PC-9 (cell line): ENCODE data around the gene KIF15. TPM values are rescaled to one million over a fixed set of nuclear protein-coding genes. Genes with fewer than 3 reads are reported as not detected.

Experiments used
- BruUV-seq: library from RNA; stranded (reverse); fragments of 400-500 nt; replicated peaks from 2 replicates; lab custom pipeline; 2021; lab: Mats Ljungman, UMichigan
- CTCF ChIA-PET: fragments of 300-600 bp; sonication (Branson Sonifier 250); formaldehyde crosslinking; loops from one replicate; lab custom pipeline; 2022; ENCODE audit warnings: antibody characterized with exemption; lab: Charles Lee
- POLR2A ChIA-PET: fragments of 300-600 bp; sonication (Branson Sonifier 250); formaldehyde crosslinking; loops from one replicate; lab custom pipeline; 2022; ENCODE audit warnings: antibody characterized with exemption; ENCODE audit not compliant: unreplicated experiment; lab: Charles Lee
- DNase-seq, 2 experiments: peaks; one replicate each; pipeline versions ENCODE4 v3.0.0 to v3.0.0-alpha.2; 2015 to 2022; ENCODE audit warnings: mixed read lengths in 1 of 2
- H2AFZ ChIP-seq: fragments of 200-600 bp; sonication (generic); 2 replicates; pipeline ENCODE4 v1.8.1; 2017; ENCODE audit warnings: antibody characterized with exemption
- H3F3A ChIP-seq: fragments of 200-600 bp; sonication (generic); 2 replicates; pipeline ENCODE4 v1.8.1; 2017; ENCODE audit warnings: antibody characterized with exemption, mild to moderate bottlenecking, low read depth; ENCODE audit not compliant: insufficient read depth
- H3K27ac ChIP-seq: fragments of 200-600 bp; sonication (generic); 2 replicates; pipeline ENCODE4 v1.6.1; 2016; ENCODE audit warnings: mixed run types
- H3K27me3 ChIP-seq: fragments of 200-600 bp; sonication (generic); 2 replicates; pipeline ENCODE4 v1.6.1; 2016; ENCODE audit warnings: low read depth, mixed run types; ENCODE audit not compliant: insufficient read depth
- H3K36me3 ChIP-seq: fragments of 200-600 bp; sonication (generic); 2 replicates; pipeline ENCODE4 v1.6.1; 2016; ENCODE audit warnings: low read depth, mixed run types
- H3K4me1 ChIP-seq: fragments of 200-600 bp; sonication (generic); replicated peaks from 2 replicates; pipeline ENCODE4 v1.6.1; 2016; ENCODE audit warnings: mixed run types; ENCODE audit not compliant: insufficient read depth
- H3K4me2 ChIP-seq: fragments of 200-600 bp; sonication (generic); 2 replicates; pipeline ENCODE4 v1.6.1; 2017; ENCODE audit warnings: mixed run types
- H3K4me3 ChIP-seq: fragments of 200-600 bp; sonication (generic); 2 replicates; pipeline ENCODE4 v1.6.1; 2016; ENCODE audit warnings: mixed run types
- H3K79me2 ChIP-seq: fragments of 200-600 bp; sonication (generic); 2 replicates; pipeline ENCODE4 v1.6.1; 2017; ENCODE audit warnings: low read depth, mixed run types
- H3K9me2 ChIP-seq: fragments of 200-600 bp; sonication (generic); 2 replicates; pipeline ENCODE4 v1.8.1; 2017; ENCODE audit warnings: mild to moderate bottlenecking; ENCODE audit not compliant: insufficient read depth
- H3K9me3 ChIP-seq: fragments of 200-600 bp; sonication (generic); 2 replicates; pipeline ENCODE4 v1.8.1; 2016; ENCODE audit warnings: low read depth; ENCODE audit not compliant: insufficient read depth
- H4K20me1 ChIP-seq: fragments of 200-600 bp; sonication (generic); 2 replicates; pipeline ENCODE4 v1.8.1; 2017; ENCODE audit not compliant: insufficient read depth
- CTCF ChIP-seq: fragments of 200-600 bp; sonication (generic); conservative IDR thresholded peaks from 2 replicates; pipeline ENCODE4 v1.6.1; 2017; ENCODE audit warnings: mixed run types, antibody characterized with exemption, mild to moderate bottlenecking, moderate library complexity
- EZH2 ChIP-seq: fragments of 200-600 bp; sonication (generic); IDR thresholded peaks from 2 replicates; pipeline ENCODE4 v1.8.0; 2017; ENCODE audit warnings: antibody characterized with exemption, low read depth
- intact Hi-C: fragments of 100-400 bp; cut with micrococcal nuclease; formaldehyde crosslinking; loops from one replicate; pipeline ENCODE4 v1.10.0; 2022; ENCODE audit not compliant: unreplicated experiment
- total RNA-seq: library from RNA; stranded (reverse); gene quantifications from 2 replicates; pipeline ENCODE4 v1.2.3, GENCODE V29; 2021

Gene KIF15
- total RNA-seq, 1 experiment from 2014 or later = 25.8 TPM

GRCh38 chr3:44772099-44772442, 10.5 kb downstream of the KIF15 start:
- intact Hi-C loops = no loop called here

GRCh38 chr3:44782891-44783290, 21.3 kb downstream of the KIF15 start:
- H3K4me3 ChIP-seq = no peak overlapping the region
- no peaks in the 10 kb centered on the region for H3F3A ChIP-seq
- no TSS peak for BruUV-seq
- no peak overlapping the region for H3K27ac ChIP-seq
- CTCF ChIA-PET = no interaction called here
- no peak overlapping the region for H2AFZ ChIP-seq
- no peak for TF ChIP-seq CTCF
- no peak for TF ChIP-seq EZH2
- no peaks in the 10 kb centered on the region for H3K4me1 ChIP-seq
- H3K36me3 ChIP-seq = peaks cover 17% of the 10 kb centered on the region; the same call in 1 of the 2 replicates
- H3K4me2 ChIP-seq = no peak overlapping the region
- no peaks in the 10 kb centered on the region for H3K9me2 ChIP-seq
- no peaks in the 10 kb centered on the region for H3K79me2 ChIP-seq
- no peaks in the 10 kb centered on the region for H3K27me3 ChIP-seq
- no peaks in the 10 kb centered on the region for H4K20me1 ChIP-seq
- no peaks in the 10 kb centered on the region for H3K9me3 ChIP-seq
- POLR2A ChIA-PET = no interaction called here
- intact Hi-C loops = no loop called here
- no peak for DNase-seq

More at GRCh38 chr3:44772099-44772442, 10.5 kb downstream of the KIF15 start:
- 0 out of 2 replicates have a peak, but pooled peaks cover 3% of the 10 kb centered on the region for H3K9me3 ChIP-seq
- no peak for DNase-seq
- no peaks in the 10 kb centered on the region for H3K4me1 ChIP-seq
- no peaks in the 10 kb centered on the region for H3F3A ChIP-seq
- no peaks in the 10 kb centered on the region for H3K9me2 ChIP-seq
- POLR2A ChIA-PET = no interaction called here
- H3K4me3 ChIP-seq = no peak overlapping the region
- H3K79me2 ChIP-seq = no peaks in the 10 kb centered on the region
- BruUV-seq = no TSS peak
- CTCF ChIA-PET = no interaction called here
- no peak overlapping the region for H2AFZ ChIP-seq
- TF ChIP-seq EZH2 = no peak
- no peak for TF ChIP-seq CTCF
- H3K4me2 ChIP-seq = no peak overlapping the region
- H3K36me3 ChIP-seq = no peaks in the 10 kb centered on the region
- no peaks in the 10 kb centered on the region for H4K20me1 ChIP-seq
- no peak overlapping the region for H3K27ac ChIP-seq
- H3K27me3 ChIP-seq = no peaks in the 10 kb centered on the region

- H3K4me1 ChIP-seq = no peaks in the 10 kb centered on the region
- no peaks in the 10 kb centered on the region for H3K79me2 ChIP-seq
- H3K27ac ChIP-seq = no peak overlapping the region
- no peaks in the 10 kb centered on the region for H3K36me3 ChIP-seq
- intact Hi-C loops = no loop called here
- H3K4me2 ChIP-seq = no peak overlapping the region
- no peaks in the 10 kb centered on the region for H3F3A ChIP-seq
- no peaks in the 10 kb centered on the region for H4K20me1 ChIP-seq
- no peaks in the 10 kb centered on the region for H3K9me2 ChIP-seq
- CTCF ChIA-PET = no interaction called here
- H3K4me3 ChIP-seq = no peak overlapping the region
- TF ChIP-seq CTCF (no peak), EZH2 (no peak)
- no peaks in the 10 kb centered on the region for H3K27me3 ChIP-seq
- DNase-seq = no peak
- no TSS peak for BruUV-seq
- H3K9me3 ChIP-seq = no peaks in the 10 kb centered on the region
- POLR2A ChIA-PET = no interaction called here
- no peak overlapping the region for H2AFZ ChIP-seq
These were observed 33.6 kb downstream of the KIF15 start for GRCh38 chr3:44795197-44795596.
